HG03066 (cell line): ENCODE measurements around the gene PROSER2.
"Not testable (repeated sequence)": the region's sequence is repeated elsewhere in the genome, so short reads cannot be mapped to it uniquely, and the experiment has no call there.

Experiments used
- ATAC-seq: cut with Tn5 transposase; IDR thresholded peaks from one replicate; pipeline ENCODE4 v1.9.1; 2021; ENCODE audit warnings: low read depth; ENCODE audit not compliant: unreplicated experiment

PROSER2 gene

DNA sequence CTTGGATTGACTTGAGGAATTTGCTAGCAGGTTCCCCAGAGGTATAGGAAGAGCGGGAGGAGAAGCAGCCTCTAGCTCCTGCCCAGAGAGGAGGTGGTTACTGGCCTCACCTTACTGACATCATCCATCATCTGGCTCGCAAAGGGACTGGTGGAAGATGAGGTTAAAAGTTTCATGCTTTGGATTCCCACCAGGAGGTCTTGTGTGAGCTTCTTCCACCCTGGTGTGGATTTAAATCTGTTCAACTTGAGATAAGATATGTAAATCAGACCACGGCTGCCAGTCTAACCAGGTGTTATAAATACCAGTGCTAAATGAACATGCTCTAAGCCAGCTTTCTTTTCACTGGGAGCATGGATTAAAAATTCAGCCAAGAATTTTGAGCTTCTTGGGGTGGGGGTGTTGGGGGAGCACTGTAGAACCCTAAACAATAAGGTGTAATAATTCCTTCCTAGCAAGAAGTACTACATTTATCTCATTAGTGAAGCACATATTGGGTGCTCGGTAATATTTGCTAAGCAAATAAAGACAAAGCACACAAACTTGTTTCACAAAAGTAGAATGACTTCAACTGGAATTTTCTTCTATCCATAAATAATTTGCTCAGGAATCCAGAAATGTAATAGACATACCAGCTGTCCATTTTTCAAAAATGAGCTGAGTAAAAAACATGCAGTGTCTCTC lies 7.8 kb downstream of the PROSER2 start:
- no peak for ATAC-seq

DNA sequence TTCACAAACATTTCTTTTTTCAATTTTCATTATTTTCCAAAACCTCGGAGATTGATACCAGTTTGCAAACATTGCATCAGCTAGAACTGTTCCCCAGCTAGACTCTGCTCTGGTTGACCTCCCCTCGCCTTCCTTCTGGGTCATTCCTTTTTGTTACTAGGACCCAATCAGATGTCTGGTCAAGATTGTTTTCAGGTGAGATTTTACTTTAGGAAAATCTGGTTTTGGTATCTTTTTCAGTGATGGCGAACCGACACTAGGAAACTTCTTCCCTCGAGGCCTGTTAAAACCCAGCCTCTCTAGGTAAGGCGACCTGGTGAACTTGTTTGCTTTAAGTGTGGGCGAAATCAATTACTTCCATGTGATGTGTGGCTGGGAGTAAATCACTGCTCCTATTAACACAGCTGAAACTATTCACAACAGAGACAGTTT lies 8.4 kb downstream of the PROSER2 start:
- ATAC-seq = no peak

DNA sequence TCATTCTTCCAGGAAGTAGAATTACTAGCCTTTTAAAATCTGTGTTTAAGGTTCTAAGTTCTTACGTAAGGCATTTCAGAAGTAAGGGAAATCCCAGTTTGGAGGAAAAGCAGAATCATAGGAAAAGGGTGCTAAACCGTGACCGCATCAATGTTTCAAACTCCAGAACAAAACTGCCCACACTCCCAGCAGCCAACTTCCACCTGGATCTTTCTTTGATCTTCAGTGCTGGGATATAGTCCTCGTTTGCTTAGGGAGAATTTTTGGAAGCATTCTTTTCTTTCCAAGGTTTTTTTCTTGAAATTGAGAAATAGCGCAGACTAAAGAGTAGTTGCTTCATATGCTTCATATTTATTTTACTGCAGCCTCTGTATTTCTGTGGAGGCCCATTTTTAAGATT lies 8.9 kb downstream of the PROSER2 start:
- ATAC-seq = no peak

DNA sequence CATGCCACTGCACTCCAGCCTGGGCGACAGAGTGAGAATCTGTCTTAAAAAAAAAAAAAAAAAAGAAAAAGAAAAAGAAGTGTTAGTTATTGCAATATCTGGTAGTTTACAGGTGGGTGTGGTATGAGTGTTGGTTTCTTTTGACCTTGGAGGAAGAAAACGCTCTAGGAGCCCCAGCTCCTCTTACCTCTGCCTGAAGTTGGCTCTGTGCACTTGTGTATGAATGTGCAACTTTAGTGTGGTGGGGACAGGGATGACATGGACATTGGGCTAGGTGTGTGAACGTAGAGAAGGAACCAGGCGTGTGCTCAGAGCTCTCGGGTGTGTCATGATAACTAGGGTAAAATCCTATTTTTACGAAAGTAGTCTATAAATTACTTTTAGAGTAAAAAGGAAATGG lies 11.9 kb downstream of the PROSER2 start:
- ATAC-seq = no peak

DNA sequence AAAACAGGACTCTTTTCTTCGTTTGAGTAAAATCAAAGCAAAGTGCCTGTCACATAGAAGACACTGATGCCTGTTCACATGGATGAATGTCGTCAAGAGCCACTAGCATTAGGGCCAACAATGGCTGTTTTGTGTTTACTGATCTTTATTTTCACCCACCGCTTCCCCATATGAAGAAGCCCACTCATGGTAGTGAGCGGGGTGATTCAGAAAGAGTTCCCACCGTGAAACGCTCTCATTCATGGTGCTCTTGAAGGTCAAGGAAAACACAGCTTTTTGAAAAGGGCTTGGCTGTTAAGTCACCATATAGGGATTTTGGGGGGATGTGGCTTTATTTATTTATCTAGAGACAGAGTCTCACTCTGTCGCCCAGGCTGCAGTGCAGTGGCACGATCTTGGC lies 12.5 kb downstream of the PROSER2 start:
- ATAC-seq = no peak

DNA sequence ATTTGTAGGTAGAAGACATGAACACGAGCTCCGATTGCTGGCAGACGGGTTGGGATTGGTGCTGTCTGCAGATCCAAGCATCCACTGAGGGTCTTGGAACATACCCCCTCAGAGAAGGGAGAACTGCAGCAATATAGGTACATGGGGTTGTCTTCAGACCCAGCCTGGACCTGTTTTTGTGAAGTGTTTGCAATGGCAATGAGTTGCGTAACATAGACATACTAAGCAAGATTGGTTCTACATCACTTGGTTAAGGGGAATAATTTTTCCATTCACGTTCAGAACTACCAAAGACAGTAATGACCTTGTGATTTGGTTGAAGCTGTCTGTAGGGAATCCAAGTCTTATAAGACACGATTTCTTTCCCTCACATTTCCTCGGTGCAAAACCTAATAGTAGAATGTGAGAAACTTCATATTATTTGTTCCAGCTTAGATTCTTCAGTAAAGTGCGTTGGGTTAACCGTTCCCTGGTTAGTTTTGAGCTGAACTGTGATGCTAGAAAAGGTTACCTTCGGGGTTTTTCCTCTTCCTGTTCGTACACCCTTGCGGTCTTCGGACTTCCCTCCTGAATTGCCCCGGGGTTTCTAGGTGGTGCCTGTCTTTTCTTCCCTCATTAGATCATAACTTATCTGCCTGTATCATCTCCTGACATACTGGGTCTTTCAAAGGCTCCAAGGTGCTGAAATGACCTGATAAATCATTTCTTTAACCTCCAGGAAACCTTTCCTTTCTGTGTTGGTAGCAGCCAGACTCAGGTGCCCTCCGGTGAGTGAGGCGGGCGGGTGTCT lies 14.4 kb downstream of the PROSER2 start:
- ATAC-seq = no peak

DNA sequence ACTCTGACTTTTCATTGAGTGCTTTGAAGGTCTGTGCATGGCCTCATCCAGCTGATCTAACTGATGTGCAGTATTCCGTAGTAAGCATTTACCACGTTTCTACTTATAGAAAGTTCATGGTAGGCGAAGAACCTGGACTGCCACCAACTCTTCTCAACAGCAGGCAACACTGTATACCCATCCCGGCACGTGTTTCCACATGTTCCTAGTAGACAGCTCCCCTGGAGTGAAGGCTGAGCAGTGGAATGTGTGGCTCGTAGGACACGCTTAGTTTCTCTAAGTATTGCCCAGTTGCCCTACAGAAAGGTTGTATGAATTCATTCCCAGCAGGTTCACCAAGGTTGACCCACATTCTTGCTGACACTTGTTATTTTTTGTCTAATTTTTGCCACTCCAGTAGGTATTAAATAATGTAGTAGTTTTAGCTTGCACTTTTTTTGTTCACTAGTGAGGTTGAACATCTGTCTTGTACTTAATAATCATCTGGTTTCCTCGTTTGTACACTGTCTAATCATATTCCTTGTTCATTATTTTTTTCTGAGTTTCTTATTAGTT lies 15.2 kb downstream of the PROSER2 start:
- no peak for ATAC-seq

DNA sequence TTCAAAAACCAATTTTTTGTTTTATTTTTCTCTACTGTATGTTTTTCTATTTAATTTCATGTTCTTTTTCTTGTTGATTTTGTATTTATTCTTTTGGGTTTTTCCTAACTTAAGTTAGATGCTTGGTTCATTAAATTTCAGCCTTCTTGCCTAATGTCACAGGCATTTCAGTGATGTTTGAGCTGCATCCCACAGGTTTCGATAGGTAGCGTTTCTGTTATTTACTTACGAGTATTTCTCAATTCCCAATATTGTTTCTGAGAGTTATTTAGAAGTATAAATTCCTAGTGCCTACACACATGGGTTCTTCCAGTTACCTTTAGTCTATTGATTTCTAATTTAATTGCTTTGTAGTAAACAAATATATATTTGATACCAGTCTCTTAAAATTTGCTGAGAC lies 18.2 kb downstream of the PROSER2 start:
- no peak for ATAC-seq

DNA sequence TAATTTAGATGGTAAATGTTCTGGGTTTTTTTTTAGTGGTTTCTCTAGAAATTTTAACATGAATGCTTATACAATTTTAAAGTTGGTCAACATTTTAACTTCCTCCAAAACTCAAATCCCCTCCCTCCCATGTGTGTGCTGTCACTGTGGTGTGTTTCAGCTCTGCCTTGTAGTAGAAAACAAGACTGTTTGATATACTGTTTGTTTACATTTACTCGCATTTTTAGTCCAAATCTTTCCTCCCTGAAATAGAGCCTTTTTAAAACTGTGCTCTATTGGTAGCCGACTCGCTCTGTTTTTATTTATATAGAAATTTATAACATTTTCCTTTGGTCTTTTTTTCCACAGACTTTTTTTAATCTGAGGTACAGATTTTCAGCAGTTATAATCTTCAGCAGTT lies 19.3 kb downstream of the PROSER2 start:
- ATAC-seq = no peak

DNA sequence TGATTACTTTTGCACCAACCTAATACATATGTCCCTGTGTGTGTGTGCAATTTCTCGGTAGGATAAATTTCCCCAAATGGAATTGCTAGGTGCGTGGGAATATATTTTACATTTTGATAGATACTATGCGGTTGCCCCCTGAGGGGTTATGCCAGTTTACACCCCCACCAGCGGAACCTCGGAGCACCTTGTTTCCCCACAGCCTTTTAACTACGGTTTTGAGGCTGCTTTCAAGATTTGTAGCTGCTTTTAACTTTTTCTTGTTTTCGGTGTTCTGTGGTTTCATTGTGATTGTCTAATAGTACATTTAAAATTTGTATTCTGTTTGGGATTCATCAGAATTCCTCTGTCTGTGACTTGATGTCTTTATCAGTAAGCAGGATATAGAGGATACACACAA lies 22.0 kb downstream of the PROSER2 start:
- no peak for ATAC-seq

DNA sequence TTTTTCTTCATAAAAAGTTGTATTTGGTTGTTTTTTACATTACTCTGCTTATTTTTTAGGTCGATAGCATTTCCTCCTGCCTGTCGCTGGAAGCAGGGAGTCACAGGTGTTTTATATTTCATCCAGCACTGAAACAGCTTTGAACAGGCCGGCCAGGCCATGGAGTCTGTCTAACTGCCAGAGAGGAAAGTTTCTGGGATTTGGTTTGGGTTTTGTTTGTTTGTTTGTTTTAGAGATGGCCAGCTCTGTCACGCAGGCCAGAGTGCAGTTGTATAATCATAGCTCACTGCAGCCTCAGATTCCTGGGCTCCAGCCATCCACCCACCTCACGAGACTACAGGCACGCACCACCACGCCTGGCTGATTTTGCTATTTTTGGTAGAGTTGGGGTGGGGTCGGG lies 23.4 kb downstream of the PROSER2 start:
- no peak for ATAC-seq

DNA sequence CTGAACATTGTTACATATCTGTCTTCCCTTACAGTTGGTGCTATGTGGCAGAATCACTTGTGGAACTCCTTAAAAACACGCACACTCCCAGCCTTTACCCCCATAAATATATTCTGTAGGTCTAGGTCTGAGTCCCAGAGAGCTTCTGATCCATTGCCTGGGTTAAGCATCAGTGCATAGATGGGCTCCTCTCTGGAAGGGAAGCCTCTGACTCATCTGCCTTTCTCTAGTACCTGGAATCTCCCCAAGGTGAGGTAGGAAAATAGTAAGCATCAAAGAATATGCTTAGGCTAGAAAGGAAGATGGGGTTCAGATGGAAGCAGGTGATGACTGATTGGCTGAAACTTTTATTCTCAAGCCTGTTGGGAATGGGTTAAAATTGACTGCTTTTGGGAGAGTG lies 26.1 kb downstream of the PROSER2 start:
- no peak for ATAC-seq

DNA sequence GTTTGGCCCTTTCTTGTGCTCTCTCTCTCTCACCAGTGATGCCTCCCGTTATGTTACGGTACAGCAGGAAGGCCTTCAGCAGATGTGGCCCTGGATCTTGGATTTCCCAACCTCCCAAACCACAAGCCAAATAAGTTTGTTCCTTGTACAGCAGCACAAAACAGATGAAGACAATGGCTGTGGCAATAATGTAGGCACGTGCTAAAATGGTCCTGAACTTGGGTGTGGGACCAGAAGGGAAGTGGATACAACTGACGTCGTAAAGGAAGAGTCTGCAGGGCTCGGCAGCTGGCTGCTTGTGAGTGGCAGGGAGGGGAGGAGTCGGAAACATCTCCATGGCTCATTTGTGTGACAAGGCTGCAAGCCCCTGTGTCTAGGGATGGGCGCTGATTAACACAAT lies 26.8 kb downstream of the PROSER2 start:
- ATAC-seq = no peak

DNA sequence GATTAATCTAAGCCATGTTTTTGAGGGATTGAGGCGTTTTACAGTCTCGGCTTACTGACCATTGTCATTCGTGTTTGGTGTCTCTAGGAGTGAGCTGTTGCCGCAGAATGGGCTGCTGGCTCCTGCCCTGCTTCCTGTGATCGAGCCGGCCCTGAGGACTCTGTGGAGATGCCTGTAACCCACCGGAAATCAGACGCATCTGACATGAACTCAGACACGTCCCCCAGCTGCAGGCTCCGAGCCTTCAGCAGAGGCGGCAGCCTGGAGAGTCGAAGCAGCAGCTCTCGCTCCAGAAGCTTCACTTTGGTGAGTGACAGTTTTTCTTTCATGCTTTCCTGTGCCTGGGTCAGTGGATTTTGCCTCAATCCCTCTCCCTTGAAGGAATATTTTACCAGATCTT lies 28.8 kb downstream of the PROSER2 start:
- ATAC-seq = no peak

DNA sequence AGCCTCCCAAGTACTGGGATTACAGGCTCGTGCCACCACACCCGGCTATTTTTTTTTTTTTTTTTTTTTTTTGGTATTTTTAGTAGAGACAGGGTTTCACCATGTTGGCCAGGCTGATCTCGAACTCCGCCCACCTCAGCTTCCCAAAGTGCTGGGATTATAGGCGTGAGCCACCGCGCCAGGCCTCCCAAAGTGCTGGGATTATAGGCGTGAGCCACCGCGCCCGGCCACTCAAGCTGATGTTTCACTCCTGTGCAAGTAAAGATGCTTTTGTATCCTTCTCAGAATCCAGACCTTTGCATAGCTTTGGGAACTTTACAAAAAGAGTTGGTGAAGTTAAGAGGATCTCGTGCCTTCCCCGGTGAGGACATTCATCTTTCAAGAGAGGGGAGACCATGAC lies 29.5 kb downstream of the PROSER2 start:
- not testable (repeated sequence) for ATAC-seq

DNA sequence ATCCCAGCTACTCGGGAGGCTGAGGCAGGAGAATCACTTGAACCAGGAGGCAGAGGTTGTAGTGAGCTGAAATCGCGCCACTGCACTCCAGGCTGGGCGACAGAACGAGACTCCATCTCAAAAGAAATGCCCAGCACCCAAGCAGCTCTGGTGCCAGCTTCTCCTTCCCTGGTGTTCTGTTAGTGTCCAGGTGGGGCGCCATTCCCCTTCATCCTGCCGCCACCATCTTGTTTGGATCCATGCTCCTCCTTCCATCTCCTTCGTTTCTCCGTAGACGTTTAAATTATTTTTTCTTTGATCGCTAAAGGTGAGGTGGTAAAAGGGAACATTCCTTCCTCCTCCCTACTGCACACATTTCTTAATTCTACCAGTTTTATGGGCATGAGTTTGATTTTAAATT lies 30.3 kb downstream of the PROSER2 start:
- no peak for ATAC-seq

DNA sequence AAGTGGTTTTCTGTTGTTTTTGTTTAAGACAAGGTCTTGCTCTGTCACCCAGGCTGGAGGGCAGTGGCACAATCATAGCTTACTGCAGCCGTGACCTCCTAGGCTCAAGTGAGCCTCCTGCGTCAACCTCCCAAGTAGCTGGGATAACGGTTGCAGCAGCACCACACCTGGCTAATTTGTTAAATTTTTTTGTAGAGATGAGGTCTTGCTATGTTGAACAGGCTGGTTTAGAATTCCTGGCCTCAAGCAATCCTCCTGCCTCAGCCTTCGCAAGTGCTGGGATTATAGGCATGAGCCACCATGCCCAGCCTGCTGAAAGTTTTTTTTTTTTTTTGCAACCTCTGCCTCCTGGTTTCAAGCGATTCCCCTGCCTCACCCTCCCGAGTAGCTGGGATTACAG lies 31.1 kb downstream of the PROSER2 start:
- ATAC-seq = no peak

DNA sequence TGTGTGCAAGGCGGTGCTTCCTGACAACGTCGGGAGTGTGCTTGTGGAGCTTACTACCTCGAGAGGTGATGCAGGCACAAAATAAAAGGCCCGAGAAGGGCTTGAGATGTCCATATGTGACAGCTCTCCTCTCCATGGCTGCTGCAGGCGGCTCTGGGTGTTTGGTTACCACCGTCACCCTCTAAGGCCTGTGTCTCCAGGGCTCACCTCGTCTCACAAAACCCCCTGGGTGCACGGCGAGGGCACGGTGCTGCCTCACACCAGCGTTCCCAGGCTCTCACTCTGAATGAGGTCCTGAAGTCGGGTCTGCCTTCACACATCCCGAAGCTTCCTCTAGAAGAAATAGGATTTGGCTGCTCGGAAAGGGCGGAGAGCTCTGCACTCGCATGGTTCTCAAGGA lies 32.9 kb downstream of the PROSER2 start:
- ATAC-seq = no peak

DNA sequence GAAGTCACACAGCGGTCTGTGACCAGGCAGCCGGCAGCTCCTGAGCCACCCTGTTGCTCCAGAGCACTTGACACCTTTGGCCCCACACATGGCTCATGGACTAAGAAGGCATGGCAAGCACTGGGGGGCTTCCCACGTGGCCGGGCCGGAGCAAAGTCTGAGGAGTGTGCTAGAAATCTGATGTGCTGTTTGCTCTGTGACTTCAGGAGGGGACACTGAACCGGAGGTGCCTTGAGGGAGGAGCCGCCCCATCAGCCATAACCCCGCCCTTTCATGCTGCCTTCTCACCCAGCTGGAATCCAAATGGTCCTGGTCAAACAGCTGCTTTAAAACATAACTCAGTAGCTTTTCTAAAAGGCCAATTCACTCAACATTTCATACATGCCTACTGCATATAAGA lies 33.5 kb downstream of the PROSER2 start:
- no peak for ATAC-seq

DNA sequence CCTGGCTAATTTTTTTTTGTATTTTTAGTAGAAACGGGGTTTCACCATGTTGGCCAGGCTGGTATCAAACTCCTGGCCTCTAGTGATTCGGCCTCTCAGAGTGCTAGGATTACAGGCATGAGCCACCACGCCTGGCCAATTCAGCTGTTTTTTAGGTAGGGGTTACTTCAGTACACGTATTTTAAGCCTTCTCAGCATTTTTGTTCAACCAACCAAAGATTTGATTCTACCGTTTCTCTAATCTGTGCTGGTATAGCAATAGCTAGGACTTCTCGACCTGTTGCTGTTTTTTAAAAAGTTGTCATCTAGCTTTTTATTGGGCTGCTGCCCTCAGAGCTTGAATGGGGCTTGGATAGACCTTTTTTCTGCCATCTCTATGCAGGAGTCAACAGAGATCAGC lies 34.9 kb downstream of the PROSER2 start:
- ATAC-seq = no peak

DNA sequence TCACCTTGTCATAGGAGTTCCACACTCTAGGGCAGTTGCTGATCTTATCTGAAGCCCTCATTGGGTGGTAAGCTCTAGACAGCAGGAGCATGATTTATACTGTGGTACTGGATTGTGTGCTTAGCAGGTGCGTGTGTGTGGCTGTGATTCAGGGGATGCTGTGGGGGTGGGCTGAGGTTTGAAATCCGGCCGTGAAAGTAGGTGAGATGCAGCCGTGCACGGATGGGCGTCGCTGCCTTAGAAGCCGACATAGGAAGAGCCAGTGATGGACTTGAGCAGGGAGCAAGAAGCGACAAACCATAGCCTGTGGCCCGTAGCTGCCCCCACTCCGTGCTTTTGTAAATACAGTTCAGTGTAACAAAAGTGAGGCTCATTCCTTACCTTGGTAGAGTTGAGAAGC lies 38.2 kb downstream of the PROSER2 start:
- no peak for ATAC-seq

DNA sequence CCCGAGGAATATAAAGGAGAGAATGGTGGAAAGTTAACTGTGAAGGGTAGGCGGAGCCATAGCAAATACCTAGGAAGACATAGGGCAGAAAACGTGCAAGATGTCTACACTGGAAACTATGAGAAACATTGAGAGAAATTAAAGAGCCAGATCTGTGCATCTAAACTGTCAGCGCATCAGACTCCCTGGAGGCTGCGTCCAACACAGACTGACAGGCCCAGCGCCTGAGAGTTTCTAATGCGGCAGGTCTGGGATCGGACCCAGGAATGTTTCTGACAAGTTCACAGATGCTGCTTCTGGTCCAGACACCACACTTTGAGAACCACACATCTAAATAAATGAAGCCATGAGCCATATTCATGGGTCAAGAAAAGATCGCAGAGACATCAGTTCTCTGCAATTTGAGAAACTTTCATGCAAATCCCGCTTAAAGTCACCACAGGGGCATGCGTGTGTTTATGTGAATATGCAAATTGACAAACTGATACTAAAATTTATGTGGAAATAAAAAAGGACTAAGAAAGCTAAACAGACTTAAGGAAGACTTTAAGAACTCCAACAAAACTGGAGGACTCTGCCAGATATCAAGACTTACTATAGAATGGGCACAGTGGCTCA lies 38.8 kb downstream of the PROSER2 start:
- ATAC-seq = no peak
